DMS79 treated with DMSO at 0.1 percent for 48 hours (cell line): Measurements from ENCODE around the gene CMSS1.
A peak's percentile ranks its signal among the peaks of the same experiment; 100 is the strongest.
"Not testable (repeated sequence)": the region's sequence is repeated elsewhere in the genome, so short reads cannot be mapped to it uniquely, and the experiment has no call there.

Experiments used
- DNase-seq: peaks from one replicate; lab custom pipeline; 2025; lab: John Stamatoyannopoulos, UW

CMSS1 gene

DNA sequence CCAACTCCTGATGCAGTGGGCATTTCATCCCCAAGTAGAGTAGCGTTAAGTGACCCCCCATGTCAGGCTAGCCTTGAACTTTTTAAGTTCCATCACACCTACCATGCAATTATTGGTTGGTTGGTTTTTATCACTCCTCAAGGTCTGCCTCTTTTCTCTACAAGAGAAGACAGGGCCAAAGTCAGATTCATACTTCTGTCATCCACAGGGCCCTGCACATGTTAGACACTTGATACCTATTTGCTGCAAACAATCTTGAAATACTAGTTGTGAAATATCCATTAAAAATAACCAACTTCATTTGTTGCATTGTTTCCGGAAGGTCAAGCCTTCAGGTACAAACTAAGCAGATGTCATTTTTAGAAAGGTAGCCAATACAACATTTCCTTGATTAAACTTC, 1.2 kb downstream of the CMSS1 start:
- no peak for DNase-seq

DNA sequence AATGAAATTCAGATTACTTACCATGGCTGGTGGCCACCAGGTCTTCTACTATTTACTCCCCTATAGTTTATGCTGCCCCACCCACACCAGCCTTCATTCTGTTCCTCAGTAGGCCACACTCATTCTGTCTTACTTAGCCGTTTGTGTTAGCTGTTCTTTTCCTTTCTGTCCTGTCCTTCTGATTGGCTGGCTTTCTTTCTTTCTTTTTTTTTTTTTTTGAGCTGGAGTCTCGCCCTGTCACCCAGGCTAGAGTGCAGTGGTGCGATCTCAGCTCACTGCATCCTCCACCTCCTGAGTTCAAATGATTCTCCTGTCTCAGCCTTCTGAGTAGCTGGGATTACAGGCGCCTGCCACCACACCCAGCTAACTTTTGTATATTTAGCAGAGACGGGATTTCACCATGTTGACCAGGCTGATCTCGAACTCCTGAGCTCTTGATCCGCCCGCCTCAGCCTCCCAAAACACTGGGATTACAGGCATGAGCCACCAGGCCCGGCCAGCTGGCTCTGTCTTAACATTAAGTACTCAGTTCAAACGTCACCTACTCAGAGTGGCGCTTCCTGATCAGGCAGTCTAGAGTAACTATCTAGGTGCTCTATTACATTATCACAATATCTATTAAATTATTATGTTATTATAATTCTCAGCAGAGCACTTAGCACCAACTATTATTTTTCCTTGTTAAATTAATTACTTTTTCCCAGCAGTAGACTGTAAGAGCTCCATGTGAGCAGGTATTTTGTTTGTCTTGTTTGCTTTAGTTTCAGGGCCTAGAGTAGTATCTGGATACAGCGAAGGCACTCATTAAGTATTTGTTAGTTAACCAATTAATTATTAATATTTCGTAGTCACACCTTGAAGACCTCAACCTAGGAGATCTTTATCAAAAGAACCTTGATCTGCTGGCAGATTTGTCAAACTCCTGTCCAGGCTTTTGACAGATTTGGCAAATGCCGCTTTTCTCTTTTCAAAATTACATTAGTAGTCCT, 6.4 kb downstream of the CMSS1 start:
- DNase-seq, result no peak

DNA sequence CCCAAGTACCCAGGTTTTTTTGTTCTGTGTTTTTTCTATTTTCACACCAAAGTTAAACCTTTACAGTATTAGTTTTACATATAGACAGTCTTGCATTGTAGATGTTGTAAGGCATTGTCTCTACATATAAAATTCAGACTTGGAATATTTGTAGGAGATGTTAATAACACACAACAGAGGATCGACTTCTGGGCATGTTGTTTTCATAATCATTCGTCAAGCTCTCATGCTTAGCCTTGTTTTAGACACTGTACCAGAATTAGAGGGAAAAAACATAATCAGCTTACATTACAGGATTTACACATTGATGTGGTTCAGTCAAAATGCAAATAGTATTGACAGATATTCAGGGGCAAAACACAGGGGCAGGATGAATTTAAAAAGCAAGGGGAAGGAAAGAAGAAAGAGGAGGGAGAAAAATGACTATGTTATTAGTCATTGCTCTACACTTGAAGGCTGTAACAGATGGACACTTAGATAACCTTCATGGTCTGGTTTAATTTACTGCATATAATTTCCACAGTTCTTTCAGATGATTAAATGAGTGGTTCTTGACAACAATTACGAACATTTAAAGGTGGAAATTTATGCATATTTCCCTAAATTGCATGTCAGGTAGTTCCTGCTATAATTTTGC, 7.5 kb downstream of the CMSS1 start:
- no peak for DNase-seq

DNA sequence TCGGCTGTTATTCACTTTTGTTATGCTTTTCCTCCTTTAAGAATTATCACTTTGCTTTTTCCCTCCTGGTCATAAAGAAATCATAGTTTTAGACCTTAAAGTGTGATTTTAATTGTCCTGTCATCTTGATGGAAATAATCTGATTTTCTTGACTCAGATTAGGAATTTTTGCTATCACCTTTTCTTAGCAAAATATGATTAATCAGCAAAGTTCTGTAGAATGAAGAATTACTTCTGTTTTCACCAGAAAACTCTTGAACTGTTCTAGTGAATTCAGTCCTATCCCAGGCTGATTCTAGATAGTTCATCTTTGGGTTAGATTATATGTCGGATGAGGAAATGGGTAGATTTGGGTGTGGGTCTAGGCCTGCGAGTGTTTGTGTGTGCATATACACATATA, 12.2 kb downstream of the CMSS1 start:
- no peak for DNase-seq

DNA sequence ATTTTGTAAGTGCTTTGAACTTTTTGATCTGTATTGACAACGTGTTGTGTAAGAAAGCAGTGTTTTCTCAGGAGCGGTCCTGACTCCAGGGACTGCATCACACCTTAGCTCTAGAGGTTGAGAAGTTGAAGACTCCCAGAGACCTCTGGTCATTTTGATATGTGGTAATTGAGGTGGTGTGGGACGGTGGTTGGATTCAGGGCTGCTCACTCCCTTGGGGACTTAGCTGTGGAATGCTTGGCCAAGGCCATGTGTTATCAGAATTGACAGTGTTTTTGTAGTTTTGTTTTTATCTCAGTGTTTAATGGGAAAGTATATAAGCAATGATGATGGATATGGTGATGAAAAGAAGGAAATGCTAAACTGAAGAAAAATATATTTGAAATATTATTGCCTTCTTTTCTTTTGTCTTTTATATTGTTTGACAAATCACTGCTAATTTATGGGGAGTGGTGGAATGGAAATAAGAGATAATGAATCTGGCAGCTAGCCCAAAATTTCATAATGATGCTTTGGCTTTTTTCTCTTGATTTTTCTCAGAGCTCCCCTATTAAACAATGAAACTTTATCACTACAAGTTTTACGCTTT, 16.0 kb downstream of the CMSS1 start:
- DNase-seq, result no peak

DNA sequence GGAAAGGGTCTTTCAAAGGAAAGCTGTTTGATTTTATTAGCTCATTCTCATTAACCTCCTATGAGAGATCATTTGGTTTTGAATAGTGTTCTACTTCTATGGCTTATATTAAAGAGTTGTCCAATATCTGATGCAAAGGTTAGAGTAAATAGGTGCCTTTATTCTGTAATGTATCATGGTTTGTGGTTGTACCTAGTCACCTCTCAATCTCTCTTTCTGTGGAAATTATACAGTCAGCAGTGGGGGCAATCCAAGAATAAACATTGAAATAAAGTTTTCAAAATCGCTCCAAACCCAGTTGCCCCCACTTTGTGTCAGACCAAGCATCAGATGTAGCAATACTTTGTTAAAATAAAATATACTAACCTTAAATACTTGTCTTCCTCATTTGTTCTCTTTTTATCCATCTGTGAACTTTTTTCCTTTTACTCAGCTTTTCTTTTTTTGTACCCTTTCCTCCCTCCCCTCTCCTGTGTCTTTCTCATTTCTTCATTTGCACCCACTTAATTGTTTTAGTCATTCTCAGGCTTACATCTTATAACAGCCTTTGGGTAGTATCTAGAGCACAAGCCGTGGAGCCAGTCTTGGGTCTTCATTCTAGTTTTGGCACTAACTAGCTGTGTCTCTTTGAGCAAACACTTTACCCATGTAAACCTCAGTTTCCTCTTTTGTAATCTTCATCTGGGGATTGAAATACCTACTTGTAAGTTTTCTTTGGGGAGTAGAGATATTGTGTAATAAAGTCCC, 16.7 kb downstream of the CMSS1 start:
- DNase-seq, result no peak

DNA sequence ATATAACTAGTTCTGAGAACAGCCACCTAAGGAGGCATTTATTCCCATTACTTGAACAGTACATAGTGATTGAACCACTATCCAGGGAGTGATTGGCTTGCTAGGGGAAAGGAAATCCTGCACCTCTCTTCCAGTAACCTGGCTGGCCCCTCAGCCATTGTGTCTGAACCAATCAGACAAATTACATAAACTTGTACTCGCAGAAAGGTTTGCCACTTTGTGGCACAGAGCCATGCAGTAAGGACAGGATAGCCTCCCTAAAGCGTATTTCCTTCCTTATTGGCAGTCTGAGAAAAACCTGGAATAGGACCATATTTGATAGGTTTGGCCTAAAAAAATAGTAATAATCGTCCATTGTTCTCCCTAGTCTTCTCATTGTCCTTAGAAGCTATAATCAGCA, 19.0 kb downstream of the CMSS1 start:
- DNase-seq, result no peak

DNA sequence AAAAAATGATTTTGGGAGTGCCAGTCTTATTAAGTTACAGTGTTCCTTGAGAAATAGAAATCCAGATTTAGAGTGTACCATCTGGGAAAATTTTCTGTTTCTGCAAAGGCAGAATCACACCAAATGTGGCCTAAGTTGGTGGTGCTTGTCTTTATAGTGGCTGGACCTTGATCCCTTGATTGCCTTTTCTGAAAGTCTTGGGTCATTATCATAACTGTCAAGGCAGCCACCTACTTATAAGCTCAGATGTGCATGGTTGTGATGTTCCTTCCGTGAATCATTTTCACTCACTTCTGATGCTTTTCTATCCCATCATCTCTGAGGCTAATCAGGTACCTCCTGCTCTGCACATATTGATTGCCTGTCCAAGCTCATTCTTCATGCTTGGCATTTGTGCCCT, 20.1 kb downstream of the CMSS1 start:
- DNase-seq, result no peak

DNA sequence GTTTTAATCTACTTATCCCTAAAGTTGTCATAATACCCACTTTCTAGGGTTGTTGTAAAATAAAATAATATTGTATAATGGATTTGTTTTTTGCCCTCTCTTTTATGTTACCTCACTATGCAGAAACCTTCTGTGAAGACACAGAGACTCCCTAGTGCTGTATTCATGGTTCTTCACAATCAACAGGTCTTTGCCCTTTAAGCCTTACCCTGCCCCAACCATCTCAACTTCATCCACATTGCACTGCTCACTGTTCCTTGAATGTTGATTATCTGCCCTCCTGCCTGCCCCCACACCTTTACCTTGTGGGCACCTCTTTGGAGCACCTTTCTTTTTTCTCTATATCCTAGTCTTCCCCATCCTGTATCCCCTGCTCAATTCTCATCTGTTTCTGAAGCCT, 21.1 kb downstream of the CMSS1 start:
- DNase-seq, result no peak

DNA sequence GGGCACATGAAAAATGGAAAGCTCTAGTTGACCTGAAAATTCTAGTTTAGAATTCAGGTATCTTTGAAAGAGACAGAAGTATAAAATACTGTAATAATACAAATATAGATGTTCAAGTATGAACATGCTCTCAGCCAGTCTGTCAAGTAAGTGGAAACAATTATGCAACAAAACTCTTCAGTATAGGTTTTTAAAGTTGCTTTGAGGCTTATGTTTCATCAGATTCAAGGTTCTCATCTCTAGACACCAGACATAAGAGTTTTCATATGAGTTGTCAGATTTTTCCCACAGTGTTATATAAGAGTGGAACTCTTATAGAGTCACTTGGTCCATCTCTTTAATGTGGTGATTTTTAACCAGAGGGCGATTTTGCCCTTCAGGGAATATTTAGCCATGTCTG, 22.0 kb downstream of the CMSS1 start:
- no peak for DNase-seq

DNA sequence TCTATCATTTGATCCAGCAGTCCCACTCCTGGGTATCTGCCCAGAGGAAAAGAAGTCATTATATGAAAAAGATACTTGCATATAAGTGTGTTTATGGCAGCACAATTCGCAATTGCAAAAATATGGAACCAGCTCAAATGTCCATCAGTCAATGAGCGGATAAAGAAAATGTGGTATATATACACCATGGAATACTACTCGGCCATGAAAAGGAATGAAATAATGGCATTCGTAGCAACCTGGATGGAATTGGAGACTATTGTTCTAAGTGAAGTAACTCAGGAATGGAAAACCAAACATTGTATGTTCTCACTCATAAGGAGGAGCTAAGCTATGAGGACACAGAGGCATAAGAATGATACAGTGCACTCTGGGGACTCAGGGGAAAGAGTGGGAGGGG, 24.3 kb downstream of the CMSS1 start:
- not testable (repeated sequence) for DNase-seq

DNA sequence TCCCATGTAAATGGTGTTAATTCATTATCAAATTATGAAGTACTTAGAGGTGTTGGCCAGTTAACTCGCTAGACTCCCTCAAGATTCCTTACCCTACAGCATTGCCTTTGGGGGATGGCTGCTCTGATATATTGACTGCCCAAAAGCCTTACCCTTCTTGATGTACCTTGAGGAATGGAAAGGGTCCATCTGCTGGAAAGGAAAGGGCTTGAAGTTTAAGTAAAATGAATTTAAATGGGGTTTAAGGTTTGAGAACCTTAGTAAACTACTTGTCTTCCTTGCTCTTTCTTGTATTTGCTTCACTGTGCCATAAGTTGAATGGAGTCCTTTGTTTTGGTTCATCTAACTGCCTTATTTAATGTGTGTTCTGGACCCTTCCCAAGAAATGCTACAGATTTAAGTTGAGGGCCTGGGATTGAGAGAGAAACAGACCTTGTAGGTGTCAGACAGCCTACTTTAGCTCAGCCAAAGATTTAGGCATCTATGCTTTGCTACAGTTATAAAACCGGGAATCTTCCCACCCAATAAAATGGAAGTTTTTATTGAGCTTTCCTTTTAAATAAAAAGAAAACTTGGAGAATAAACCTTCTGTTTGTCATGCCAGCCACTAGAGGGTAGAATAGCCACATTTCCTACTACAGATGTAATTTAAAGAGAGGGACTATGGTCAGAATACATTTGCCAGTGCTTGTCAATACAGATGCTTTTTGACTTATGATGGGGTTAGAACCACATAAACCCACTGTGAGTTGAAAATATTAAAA, 25.3 kb downstream of the CMSS1 start:
- peak; percentile 56 for DNase-seq

DNA sequence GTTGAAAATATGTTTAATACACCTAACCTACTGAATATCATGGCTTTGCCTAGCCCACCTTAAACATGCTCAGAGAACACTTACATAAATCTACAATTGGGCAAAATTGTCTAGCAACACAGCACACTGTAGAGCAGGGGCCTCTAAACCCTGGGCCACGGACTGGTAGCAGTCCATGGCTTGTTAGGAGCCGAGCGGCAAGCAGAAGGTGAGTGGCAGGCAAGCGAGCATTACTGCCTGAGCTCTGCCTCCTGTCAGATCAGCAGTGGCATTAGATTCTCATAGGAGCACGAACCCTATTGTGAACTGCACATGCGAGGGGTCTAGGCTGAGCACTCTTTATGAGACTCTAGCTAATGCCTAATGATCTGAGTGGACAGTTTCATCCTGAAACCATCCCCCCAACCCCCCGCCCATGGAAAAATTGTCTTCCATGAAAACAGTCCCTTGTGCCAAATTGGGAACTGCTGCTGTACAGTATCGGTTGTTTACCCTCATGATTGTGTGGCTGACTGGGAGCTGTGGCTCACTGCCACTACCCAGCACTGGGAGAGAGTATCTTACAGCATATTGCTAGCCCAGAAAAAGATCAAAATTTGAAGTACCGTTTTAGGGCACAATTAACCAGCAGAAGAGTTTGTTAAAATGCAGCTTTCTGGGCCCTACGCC, 26.1 kb downstream of the CMSS1 start:
- DNase-seq, result no peak

DNA sequence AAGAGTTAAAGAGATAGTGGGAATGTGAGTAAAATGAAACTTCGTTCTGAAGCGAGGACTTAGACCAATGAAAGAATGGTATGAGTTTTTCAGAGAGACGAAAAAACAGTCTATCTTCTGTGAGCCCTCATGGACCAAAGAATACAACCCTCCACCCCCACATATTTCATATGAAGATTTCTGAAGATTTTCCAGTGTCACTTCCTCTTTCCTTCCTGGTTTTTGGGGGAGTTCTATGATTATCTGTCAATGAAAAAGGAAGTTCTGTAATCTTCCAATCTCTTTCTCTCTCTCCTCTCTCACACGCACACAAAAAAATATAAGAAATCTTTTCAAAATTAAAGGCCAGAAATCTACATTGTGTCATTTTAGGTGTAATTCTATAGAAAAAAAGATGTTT, 27.7 kb downstream of the CMSS1 start:
- no peak for DNase-seq

DNA sequence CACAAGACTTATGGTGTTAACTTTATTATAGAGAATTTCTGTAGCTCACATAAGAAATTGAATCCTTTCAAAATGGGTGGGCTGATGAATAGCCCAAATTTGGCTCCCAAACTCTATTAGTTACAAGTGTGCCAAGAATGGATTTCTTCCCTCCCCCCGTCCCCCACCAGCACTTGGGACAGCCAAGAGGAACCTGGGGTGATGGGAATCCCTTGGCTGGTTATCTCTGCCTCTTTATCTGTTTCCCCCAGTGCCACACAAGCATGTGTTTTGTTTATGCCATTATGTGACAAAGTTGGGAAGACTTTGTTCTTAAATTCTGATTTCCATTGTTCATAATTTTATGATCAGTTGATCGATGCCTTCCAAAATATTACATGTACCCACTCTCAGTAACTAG, 28.3 kb downstream of the CMSS1 start:
- no peak for DNase-seq

DNA sequence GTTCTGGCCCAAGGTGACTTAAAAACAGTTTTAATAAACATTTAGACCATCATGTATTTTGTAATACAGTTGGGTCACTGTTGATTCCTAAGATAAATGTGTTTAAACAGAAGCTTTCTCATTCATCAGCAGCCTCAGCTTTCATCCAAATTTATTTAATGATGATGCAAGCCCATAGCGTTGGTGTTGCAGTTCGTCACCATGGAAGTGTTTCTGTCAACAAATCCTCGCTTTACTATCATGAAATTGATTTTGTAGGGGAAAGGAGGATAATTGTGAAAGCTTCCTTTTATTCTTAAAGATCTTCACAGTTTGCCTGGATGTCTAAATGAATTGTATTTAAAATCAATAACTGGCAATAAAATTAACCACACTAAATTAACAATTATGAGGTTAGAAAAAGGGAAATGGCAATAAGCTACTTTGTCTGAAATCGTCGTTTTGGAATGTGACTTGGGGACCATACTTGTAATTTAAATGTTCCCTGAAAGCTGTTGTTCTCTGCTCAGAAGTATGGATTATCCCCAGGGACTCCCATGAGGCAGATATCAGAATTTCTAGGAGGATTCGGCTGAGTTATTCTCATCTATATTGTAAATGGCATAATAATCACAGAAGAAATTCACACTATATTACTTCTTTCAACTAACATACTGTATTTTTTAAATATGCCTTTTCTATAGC, 29.0 kb downstream of the CMSS1 start:
- no peak for DNase-seq

DNA sequence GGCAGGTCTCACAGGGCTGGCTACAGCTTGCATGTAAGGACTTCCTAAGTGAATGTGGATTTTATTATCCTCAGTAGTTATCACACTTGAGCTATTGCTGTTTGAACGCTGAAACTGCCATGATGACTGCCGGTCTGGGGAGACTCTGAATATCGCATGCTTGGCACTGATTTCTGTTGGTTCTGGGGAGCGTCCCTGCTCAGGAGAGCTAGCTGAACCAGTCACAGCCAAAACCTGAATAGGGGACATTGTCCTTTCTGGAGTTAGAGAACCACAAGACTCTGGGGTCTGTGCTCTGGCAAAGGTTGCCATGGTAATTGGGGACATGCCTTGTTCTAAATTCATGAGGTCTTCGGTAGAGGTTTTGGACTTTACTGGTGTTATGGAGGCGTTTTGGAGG, 30.8 kb downstream of the CMSS1 start:
- no peak for DNase-seq

DNA sequence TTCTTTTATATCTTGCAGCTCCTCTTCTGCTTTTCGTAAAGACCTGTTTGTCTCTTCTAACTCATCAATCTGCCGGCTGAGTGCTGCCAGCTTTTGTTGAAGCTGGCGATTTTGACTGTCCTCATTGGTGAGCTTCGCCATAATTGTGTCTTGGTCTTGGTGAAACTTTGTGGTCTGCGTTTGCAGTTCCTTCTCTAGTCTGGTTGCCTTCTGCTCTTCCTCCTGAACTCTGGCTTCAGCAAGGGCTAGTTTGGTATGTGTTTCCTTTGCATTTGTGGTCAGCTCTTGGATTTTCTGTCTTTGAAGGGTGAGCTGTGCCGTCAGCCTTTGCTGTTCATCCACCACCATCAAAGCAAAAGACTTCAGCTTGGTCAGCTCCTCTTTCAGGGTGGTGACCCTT, 32.9 kb downstream of the CMSS1 start:
- no peak for DNase-seq

DNA sequence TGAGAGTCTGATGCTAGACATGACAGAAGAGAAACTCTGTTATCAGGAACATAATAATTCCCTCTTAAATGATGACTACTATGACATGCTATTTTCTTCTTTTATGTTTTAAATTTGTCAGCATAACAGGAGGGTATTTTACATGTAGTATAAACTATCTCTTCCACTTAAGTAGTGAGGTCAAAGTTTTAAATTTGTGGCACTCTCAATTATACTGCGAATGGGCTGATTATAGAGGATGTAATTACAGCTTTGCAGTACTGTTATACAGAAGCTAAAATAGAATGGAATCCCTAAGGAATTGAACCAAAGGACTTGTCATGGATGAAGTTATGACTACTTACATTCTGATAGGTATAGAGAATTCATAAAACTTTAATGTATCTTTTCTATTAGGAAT, 34.3 kb downstream of the CMSS1 start:
- no peak for DNase-seq

DNA sequence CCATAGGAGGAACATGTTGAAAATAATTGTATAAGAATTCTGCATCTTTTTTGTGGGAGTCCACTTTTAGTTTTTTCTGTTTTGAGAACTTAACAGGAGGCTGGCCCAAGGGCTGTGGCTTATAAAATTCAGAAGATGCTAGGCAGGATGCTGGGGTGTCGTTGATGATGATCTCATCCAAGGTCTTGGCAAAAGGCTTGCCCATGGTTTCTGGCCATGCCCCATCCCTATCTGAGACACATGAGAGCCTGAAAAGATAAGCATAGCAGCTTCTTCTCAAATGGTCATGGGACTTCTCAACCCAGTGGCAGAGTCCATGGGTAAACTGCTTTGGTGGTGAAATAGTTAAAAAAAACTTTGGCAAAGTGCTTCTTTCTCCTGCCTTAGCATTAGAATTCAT, 35.2 kb downstream of the CMSS1 start:
- DNase-seq, result no peak
